ENCODE measurements around the gene RGS4. TPM values are rescaled to one million over a fixed set of nuclear protein-coding genes. Genes with fewer than 3 reads are reported as not detected.

Gene RGS4
- total and polyA plus RNA-seq, 2 of the 13 experiments (the other 11 are each of a cell fraction or from before 2014, with no cell fraction given): not detected

DNA sequence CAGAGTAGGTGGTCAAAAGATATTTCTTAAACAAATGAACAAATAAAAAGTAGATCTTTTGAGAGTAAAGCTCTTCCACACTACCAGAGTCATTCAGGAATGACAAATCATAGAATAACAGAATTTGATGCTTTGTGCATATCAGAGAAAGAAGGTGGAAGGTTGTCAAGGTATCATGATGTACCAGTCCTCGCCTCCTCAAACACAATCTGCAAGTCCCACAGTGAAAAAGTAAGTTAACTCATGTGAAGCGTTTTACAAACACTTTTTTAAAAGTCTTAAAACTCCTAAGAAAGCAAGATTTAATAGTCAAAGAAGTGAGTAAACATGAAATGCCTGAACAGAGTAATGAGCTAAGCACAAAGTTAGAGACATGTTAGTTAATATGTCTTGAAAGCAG is 2.5 kb upstream of the RGS4 start:
- no peak overlapping the region for H3K27ac ChIP-seq (ENCODE audit: extremely low read length, insufficient read depth, low read length)
- 2% methylated on average over 2 of the region's 2 CpGs for WGBS (ENCODE audit: low lambda C conversion rate)
- no peak overlapping the region for H3K4me3 ChIP-seq (replicated peaks in 1 of 3; ENCODE audit: insufficient read depth in 1 of 3, low read depth in 2 of 3, low read length in 3 of 3)
- H4K20me1 ChIP-seq (ENCODE audit: insufficient read depth, low read length): no peaks in the 10 kb centered on the region
- POLR2A ChIA-PET: no interaction called here
- H3K79me2 ChIP-seq (ENCODE audit: insufficient read depth, low read length): no peaks in the 10 kb centered on the region
- no peak for FAIRE-seq
- TF ChIP-seq NCOA5 (CRISPR knock-in tag; IDR thresholded peaks at IDR 0.05) (no peak), ATRX (CRISPR knock-in tag; IDR thresholded peaks at IDR 0.05; ENCODE audit: borderline replicate concordance) (no peak), EED (CRISPR knock-in tag; IDR thresholded peaks at IDR 0.05) (no peak), ZFX (CRISPR knock-in tag; IDR thresholded peaks at IDR 0.05; ENCODE audit: low read depth) (no peak)
- TF ChIP-seq, protein P1, sequence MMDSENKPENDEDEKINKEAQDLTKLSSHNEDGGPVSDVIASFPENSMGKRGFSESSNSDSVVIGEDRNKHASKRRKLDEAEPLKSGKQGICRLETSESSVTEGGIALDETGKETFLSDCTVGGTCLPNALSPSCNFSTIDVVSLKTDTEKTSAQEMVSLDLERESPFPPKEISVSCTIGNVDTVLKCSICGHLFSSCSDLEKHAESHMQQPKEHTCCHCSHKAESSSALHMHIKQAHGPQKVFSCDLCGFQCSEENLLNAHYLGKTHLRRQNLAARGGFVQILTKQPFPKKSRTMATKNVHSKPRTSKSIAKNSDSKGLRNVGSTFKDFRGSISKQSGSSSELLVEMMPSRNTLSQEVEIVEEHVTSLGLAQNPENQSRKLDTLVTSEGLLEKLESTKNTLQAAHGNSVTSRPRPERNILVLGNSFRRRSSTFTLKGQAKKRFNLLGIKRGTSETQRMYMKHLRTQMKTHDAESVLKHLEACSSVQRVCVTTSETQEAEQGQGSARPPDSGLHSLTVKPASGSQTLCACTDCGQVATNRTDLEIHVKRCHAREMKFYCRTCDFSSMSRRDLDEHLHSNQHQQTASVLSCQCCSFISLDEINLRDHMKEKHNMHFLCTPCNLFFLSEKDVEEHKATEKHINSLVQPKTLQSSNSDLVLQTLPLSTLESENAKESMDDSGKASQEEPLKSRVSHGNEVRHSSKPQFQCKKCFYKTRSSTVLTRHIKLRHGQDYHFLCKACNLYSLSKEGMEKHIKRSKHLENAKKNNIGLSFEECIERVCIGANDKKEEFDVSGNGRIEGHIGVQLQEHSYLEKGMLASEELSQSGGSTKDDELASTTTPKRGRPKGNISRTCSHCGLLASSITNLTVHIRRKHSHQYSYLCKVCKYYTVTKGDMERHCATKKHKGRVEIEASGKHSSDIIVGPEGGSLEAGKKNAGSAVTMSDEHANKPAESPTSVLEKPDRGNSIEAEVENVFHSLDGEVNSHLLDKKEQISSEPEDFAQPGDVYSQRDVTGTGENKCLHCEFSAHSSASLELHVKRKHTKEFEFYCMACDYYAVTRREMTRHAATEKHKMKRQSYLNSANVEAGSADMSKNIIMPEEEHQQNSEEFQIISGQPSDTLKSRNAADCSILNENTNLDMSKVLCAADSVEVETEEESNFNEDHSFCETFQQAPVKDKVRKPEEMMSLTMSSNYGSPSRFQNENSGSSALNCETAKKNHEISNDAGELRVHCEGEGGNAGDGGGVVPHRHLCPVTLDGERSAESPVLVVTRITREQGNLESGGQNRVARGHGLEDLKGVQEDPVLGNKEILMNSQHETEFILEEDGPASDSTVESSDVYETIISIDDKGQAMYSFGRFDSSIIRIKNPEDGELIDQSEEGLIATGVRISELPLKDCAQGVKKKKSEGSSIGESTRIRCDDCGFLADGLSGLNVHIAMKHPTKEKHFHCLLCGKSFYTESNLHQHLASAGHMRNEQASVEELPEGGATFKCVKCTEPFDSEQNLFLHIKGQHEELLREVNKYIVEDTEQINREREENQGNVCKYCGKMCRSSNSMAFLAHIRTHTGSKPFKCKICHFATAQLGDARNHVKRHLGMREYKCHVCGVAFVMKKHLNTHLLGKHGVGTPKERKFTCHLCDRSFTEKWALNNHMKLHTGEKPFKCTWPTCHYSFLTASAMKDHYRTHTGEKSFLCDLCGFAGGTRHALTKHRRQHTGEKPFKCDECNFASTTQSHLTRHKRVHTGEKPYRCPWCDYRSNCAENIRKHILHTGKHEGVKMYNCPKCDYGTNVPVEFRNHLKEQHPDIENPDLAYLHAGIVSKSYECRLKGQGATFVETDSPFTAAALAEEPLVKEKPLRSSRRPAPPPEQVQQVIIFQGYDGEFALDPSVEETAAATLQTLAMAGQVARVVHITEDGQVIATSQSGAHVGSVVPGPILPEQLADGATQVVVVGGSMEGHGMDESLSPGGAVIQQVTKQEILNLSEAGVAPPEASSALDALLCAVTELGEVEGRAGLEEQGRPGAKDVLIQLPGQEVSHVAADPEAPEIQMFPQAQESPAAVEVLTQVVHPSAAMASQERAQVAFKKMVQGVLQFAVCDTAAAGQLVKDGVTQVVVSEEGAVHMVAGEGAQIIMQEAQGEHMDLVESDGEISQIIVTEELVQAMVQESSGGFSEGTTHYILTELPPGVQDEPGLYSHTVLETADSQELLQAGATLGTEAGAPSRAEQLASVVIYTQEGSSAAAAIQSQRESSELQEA (CRISPR knock-in tag; IDR thresholded peaks at IDR 0.05; ENCODE audit: not compliant biosample characterization): no peak
- TF ChIP-seq, protein P2, sequence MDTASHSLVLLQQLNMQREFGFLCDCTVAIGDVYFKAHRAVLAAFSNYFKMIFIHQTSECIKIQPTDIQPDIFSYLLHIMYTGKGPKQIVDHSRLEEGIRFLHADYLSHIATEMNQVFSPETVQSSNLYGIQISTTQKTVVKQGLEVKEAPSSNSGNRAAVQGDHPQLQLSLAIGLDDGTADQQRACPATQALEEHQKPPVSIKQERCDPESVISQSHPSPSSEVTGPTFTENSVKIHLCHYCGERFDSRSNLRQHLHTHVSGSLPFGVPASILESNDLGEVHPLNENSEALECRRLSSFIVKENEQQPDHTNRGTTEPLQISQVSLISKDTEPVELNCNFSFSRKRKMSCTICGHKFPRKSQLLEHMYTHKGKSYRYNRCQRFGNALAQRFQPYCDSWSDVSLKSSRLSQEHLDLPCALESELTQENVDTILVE (CRISPR knock-in tag; IDR thresholded peaks at IDR 0.05): no peak
- no peak overlapping the region for H2AFZ ChIP-seq (ENCODE audit: low read length)
- no peak overlapping the region for H3K4me2 ChIP-seq (ENCODE audit: low read depth, low read length)
- DNase-seq (ENCODE audit: low spot score): no peak
- intact Hi-C loops (cut with micrococcal nuclease; ENCODE audit: unreplicated experiment): no loop called here
- no peaks in the 10 kb centered on the region for H3K36me3 ChIP-seq (replicated peaks in 1 of 2; ENCODE audit: control insufficient read depth in 1 of 2, insufficient read depth in 2 of 2, low read length in 2 of 2)
- H3K9ac ChIP-seq (ENCODE audit: insufficient read depth, low read depth, low read length): no peak overlapping the region
- no peaks in the 10 kb centered on the region for H3K4me1 ChIP-seq (ENCODE audit: insufficient read depth, low read length)
- CTCF ChIA-PET (ENCODE audit: low intra/inter-chr PET ratio, low total read pairs): no interaction called here
- in situ Hi-C loops (cut with HindIII; ENCODE audit: extremely low pct_ligation_motif_present, low pct_unique_long_range_greater_than_20kb): no loop called here
- H3K9me3 ChIP-seq (ENCODE audit: low read length): no peaks in the 10 kb centered on the region
- no TSS peak for BruUV-seq (replicated peaks)
- H3K27me3 ChIP-seq (ENCODE audit: control insufficient read depth in 1 of 2, insufficient read depth in 2 of 2, low read length in 2 of 2): peaks cover 0 to 2% of the 10 kb centered on the region in 2 experiments; a peak in 1 of 5 replicates
- no peak for ATAC-seq

Measured in HepG2 (cell line).